Urinary bladder (tissue), 4 donors: ENCODE data around the gene R3HCC1L. TPM values are rescaled to one million over a fixed set of nuclear protein-coding genes. Genes with fewer than 3 reads are reported as not detected.

Source experiments
- DNase-seq: peaks from one replicate; pipeline ENCODE4 v3.0.0-alpha.2; 2015; ENCODE audit errors: extremely low spot score
- H3K27ac ChIP-seq: one replicate; pipeline ENCODE4 v1.5.1; 2013; ENCODE audit warnings: low read depth, mild to moderate bottlenecking, moderate library complexity
- H3K36me3 ChIP-seq: one replicate; pipeline ENCODE4 v1.6.1; 2013; ENCODE audit warnings: mild to moderate bottlenecking, moderate library complexity; ENCODE audit not compliant: insufficient read depth
- H3K4me1 ChIP-seq: one replicate; pipeline ENCODE4 v1.6.1; 2013; ENCODE audit warnings: mild to moderate bottlenecking, moderate library complexity; ENCODE audit not compliant: insufficient read depth
- H3K4me3 ChIP-seq: one replicate; pipeline ENCODE4 v1.5.1; 2013; ENCODE audit warnings: low read depth, low read length
- WGBS: extraction: QIAGEN DNeasy Blood & Tissue Kit; methylation state at CpG from one replicate; pipeline ENCODE4 v1.1.7; 2013; 5-methylcytosine and 5-hydroxymethylcytosine counted together
- polyA plus RNA-seq: library from polyadenylated mRNA; stranded (reverse); fragments of 200-250 nt; gene quantifications from one replicate; pipeline ENCODE4 v1.2.3, GENCODE V29; 2013
- total RNA-seq: library from RNA; depleted of rRNA; stranded (reverse); fragments of >200 nt; gene quantifications from one replicate; pipeline ENCODE4 v1.2.3, GENCODE V29; 2014
- donor health status: healthy with polysubstance abuse.
- donor health status: healthy.

R3HCC1L gene
- total and polyA plus RNA-seq, 2 donors = 9.5 to 24.0 TPM

- WGBS = 90% methylated on average over 1 of the region's 1 CpG
- Histone ChIP-seq H3K4me1 (no peaks in the 10 kb centered on the region), H3K27ac (no peak overlapping the region), H3K36me3 (no peaks in the 10 kb centered on the region), H3K4me3 (no peak overlapping the region)
- no peak for DNase-seq
Measured at GRCh38 chr10:98238391-98238790, 103.9 kb downstream of the R3HCC1L start.

DNA sequence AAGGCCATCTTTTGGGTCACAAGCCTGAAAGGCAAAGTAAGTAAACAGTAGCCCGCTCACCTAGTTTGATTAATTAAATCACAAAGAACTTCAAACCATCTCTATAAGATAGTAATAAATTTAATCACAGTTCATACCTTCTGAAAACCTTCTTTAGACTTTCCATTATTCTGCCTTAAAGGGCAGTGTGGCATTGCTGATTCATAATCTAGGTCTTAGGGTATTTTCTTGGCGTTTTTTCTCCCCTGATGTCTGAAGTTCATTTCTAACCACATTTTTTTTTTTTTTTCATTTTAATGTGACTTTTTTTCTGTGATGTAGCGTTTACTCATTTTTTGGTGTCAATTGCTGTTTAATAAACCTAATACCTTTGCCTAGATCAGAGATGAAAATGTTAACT, 106.1 kb downstream of the R3HCC1L start:
- no peak overlapping the region for H3K27ac ChIP-seq
- H3K4me3 ChIP-seq = no peak overlapping the region
- DNase-seq = no peak
- no peaks in the 10 kb centered on the region for H3K4me1 ChIP-seq
- peaks cover 11% of the 10 kb centered on the region for H3K36me3 ChIP-seq
- 95% methylated on average over 3 of the region's 3 CpGs for WGBS

DNA sequence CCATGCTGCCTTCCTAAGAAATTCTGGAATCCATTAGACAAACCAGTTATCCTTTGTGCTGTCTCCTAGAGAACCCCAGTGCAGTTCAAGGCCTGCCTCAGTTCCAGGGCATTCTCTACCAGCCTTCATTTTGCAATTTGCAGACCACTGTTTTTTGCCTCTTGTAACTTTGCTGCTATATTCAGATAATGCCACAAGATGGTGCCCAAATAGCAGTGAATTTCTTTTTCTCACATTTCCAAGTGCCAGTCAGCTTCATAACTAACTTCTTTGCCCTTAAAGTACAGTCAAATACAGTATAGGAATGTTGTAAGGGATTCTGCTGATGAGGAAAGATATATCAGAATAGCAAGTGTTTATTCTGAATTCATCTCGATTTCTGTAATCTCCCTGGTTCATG, 108.4 kb downstream of the R3HCC1L start:
- H3K4me1 ChIP-seq = no peaks in the 10 kb centered on the region
- no peak overlapping the region for H3K4me3 ChIP-seq
- no peak overlapping the region for H3K27ac ChIP-seq
- 43% methylated on average over 1 of the region's 1 CpG for WGBS
- peaks cover 13% of the 10 kb centered on the region for H3K36me3 ChIP-seq
- DNase-seq = no peak

DNA sequence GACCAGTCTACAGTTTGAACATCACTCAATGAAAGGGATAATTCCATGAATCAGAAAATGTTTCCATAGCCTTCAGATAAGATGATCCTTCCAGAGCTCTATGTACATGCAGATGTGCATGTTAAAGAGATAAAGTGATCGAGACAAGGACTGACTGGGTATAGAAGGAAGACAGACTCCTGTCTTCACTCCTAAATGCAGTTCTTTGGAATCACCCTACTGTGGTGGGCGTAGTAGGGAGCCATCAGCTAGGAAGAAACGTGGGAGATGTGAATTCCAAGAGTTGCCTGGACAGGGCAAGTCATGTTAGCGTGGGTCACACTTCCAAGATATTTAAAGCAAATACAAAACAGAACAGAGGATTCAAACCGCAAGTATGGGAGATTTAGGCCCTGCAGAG, 109.7 kb downstream of the R3HCC1L start:
- no peaks in the 10 kb centered on the region for H3K4me1 ChIP-seq
- DNase-seq = no peak
- 65% methylated on average over 5 of the region's 5 CpGs for WGBS
- no peak overlapping the region for H3K27ac ChIP-seq
- H3K36me3 ChIP-seq = peaks cover 15% of the 10 kb centered on the region
- H3K4me3 ChIP-seq = no peak overlapping the region

GRCh38 chr10:98244586-98244985, 110.1 kb downstream of the R3HCC1L start:
- Histone ChIP-seq H3K36me3 (peaks cover 15% of the 10 kb centered on the region), H3K4me1 (no peaks in the 10 kb centered on the region), H3K27ac (no peak overlapping the region), H3K4me3 (no peak overlapping the region)
- DNase-seq = no peak
- 64% methylated on average over 2 of the region's 2 CpGs for WGBS

GRCh38 chr10:98246911-98247805, 112.7 kb downstream of the R3HCC1L start:
- WGBS = 64% methylated on average over 6 of the region's 6 CpGs
- peaks cover 15% of the 10 kb centered on the region for H3K36me3 ChIP-seq
- no peak for DNase-seq
- H3K4me3 ChIP-seq = no peak overlapping the region
- H3K4me1 ChIP-seq = no peaks in the 10 kb centered on the region
- H3K27ac ChIP-seq = no peak overlapping the region

DNA sequence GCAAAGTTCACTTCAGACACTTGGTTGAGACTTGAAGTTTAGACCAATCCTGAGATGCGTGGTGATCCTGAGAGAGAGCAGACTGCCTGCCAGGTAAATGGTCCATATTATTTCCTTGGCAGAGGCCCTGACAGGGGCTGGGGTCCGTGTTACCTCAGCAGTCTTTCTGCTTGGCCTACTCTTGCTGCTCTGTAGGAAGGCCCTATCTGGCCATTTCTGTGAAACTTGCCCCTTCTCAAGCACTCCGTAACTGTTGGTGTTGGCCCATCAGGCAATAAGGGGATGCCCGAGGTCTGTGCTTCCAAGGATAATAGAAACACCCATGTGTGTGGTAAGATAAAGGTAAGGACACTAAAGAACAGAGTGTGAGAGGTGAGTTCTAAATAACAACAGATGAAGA, 113.6 kb downstream of the R3HCC1L start:
- H3K27ac ChIP-seq = no peak overlapping the region
- 90% methylated on average over 4 of the region's 4 CpGs for WGBS
- peaks cover 15% of the 10 kb centered on the region for H3K36me3 ChIP-seq
- DNase-seq = no peak
- H3K4me1 ChIP-seq = no peaks in the 10 kb centered on the region
- no peak overlapping the region for H3K4me3 ChIP-seq

DNA sequence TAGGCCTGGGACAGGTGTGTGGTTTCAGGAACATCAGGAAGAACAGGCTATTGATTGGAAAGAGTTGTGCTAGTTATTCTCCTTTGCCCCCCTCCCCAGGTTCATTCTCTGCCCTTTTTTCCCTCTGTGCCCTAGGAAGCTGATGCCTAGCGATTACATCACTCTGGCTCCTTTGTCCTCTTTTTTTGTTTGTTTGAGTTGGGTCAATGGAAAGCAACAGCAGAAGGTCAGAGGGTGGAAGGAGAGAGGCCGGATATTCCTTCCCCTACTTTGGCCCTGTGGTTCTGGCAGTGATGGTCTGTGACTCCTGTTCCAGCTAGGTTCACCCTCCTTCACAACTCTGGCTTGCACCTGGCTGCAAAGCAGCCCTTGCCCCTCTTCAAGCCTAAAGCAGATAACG, 114.7 kb downstream of the R3HCC1L start:
- no peak overlapping the region for H3K27ac ChIP-seq
- WGBS = 93% methylated on average over 3 of the region's 3 CpGs
- H3K4me1 ChIP-seq = no peaks in the 10 kb centered on the region
- peaks cover 12% of the 10 kb centered on the region for H3K36me3 ChIP-seq
- no peak overlapping the region for H3K4me3 ChIP-seq
- DNase-seq = no peak

DNA sequence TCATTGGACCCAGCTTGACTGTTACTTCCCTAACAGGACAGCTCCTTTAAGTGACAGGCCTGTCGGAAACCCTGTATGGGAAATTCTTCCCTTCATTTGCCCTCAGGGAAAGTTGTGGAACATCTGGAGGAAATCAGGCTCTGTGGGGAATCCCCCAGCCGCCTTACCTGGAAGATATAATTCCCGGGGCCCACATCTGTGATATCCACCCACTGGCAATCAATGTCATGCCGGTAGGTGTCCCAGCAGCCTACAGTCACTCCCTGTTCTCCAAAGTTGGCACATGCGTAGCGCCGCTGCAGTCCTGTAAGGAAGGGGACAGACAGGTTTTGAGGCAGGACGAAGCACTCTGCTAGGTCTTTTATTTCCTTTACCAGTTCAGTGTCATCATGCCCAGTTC, 116.9 kb downstream of the R3HCC1L start:
- Histone ChIP-seq H3K4me3 (no peak overlapping the region), H3K36me3 (peaks cover 4% of the 10 kb centered on the region), H3K27ac (no peak overlapping the region), H3K4me1 (no peaks in the 10 kb centered on the region)
- no peak for DNase-seq
- 90% methylated on average over 8 of the region's 8 CpGs for WGBS

- H3K27ac ChIP-seq = no peak overlapping the region
- DNase-seq = no peak
- no peaks in the 10 kb centered on the region for H3K4me1 ChIP-seq
- H3K4me3 ChIP-seq = no peak overlapping the region
- peaks cover 2% of the 10 kb centered on the region for H3K36me3 ChIP-seq
- WGBS = 92% methylated on average over 7 of the region's 7 CpGs
Measured at GRCh38 chr10:98252464-98252863, 118.0 kb downstream of the R3HCC1L start.

DNA sequence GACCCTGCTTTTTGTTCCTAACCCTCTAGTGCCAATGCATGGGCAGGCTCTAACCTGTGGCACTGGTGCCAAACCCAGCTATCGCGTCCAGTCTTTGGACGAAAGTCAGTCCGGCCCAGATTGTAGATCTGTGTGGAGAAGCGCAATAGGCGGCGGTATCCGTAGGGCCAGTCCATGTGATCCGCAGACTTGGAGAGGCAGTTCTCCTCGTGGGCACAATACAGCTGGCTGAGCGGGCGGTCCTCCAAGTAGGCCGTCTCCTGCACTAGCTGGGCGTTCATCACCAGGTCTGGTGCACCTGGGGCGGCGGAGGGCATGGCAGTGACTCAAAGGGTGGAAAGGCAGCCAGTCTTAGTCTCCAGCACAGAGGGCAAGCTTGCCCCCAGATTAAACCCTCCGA, 119.0 kb downstream of the R3HCC1L start:
- Histone ChIP-seq H3K4me3 (no peak overlapping the region), H3K4me1 (no peaks in the 10 kb centered on the region), H3K27ac (no peak overlapping the region), H3K36me3 (peaks cover 2% of the 10 kb centered on the region)
- whole genome bisulfite sequencing = 93% methylated on average over 17 of the region's 17 CpGs
- no peak for DNase-seq

DNA sequence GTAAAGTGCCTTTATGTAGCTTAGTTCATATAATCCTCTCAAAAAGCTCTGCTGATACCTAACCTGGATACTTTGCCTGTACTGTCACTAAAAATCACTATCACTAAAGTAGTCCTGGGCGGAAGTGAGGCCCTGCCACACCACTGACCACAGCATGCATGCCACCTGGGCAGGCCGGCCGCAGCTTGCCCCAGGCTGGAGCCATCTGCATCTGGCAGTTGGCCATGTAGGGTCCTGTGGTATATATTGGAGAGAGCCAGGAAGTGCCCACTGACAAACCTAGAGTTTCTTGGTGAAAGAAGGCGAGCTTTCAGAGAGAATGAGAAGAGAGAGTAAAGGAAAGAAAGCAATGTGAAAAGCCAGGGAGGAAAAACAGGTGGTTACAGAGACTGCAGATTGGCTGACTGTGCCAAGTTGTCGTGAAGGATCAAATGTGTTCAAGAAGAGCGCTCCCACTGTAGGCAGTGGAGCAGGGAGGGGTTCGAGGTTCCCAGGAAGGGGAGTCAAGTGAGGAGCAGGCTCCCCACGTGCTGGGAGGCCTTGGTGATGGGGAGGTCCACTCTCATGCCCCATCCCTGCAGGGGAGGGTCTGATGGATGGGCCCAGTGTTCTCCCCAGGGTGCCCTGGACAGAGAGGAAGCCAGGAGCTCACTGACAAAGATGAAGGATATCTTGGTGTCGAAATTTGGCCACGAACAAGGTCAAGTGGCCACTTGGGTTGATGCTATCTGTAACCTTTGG, 119.9 kb downstream of the R3HCC1L start:
- no peaks in the 10 kb centered on the region for H3K4me1 ChIP-seq
- H3K36me3 ChIP-seq = no peaks in the 10 kb centered on the region
- H3K4me3 ChIP-seq = no peak overlapping the region
- DNase-seq = no peak
- H3K27ac ChIP-seq = no peak overlapping the region
- 74% methylated on average over 10 of the region's 10 CpGs for whole genome bisulfite sequencing

DNA sequence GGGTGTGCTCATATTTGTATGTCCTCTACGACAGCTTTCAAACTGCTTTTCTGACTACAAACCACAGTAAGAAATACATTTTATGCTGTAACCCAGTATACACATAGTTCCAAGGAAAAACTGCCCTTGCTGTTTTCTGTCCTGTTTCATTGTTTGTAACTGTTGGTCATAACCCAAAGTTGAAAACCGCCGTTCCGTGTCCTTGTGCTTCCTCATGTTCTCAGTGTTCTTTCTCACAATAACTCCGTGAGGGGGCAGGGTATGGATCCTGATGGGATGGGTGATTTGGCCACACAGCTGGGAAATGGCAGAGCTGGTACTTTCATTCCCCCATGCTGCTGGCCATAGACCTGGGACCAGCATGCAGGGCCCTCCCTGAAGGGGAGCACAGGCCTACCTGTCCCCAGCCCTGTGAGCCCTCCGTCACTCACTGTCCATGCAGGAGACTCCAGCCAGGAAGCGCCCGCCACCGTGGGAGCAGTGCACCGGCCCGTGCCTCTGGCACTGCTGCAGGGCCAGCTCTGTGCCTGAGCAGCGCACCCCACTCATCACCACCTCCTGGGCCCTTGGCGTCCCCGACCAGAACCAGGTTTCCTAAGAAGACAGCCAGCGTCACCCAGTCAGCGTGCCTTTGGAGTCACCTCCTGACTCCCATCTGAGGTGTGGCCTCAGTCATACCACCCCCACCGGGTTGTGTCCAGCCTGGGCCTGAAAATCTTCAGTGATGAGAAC, 120.9 kb downstream of the R3HCC1L start:
- 90% methylated on average over 17 of the region's 17 CpGs for WGBS
- H3K4me3 ChIP-seq = no peak overlapping the region
- no peaks in the 10 kb centered on the region for H3K4me1 ChIP-seq
- H3K36me3 ChIP-seq = no peaks in the 10 kb centered on the region
- no peak overlapping the region for H3K27ac ChIP-seq
- DNase-seq = no peak
